Breast epithelium (tissue), 4 donors: ENCODE results near the gene NR2C2. TPM values are rescaled to one million over a fixed set of nuclear protein-coding genes. Genes with fewer than 3 reads are reported as not detected.

Experiments
- DNase-seq, 2 donors: peaks; one replicate each; pipeline ENCODE4 v3.0.0-alpha.2; 2019; ENCODE audit warnings: low spot score in 2 of 2
- H3K27ac ChIP-seq, 2 donors: fragments of 200-600 bp; sonication (generic) in 1 of 2; one replicate each; pipeline ENCODE4 v1.5.1; 2016 to 2019; ENCODE audit warnings: mild to moderate bottlenecking in 1 of 2
- H3K27me3 ChIP-seq, 2 donors: fragments of 200-600 bp; sonication (generic) in 1 of 2; one replicate each; pipeline versions ENCODE4 v1.5.1 to v1.6.0; 2017 to 2019; ENCODE audit warnings: control low read depth in 1 of 2, mild to moderate bottlenecking in 1 of 2
- H3K36me3 ChIP-seq: fragments of 200-600 bp; one replicate; pipeline ENCODE4 v1.5.1; 2019
- H3K4me1 ChIP-seq, 2 donors: fragments of 200-600 bp; sonication (generic); one replicate each; pipeline ENCODE4 v1.5.1; 2016 to 2019; ENCODE audit warnings: control low read depth in 1 of 2
- H3K4me3 ChIP-seq, 3 donors: fragments of 200-600 bp; sonication (generic); 1 replicate in 2 of 3; 2 replicates in 1 of 3; pipeline ENCODE4 v1.5.1; 2016 to 2019; ENCODE audit warnings: mild to moderate bottlenecking in 3 of 3, moderate library complexity in 2 of 3
- H3K9me3 ChIP-seq, 2 donors: fragments of 200-600 bp; sonication (generic) in 1 of 2; one replicate each; pipeline ENCODE4 v1.5.1; 2016 to 2019; ENCODE audit warnings: control low read depth in 1 of 2
- POLR2A ChIP-seq: fragments of 450-650 bp; IDR thresholded peaks from one replicate; pipeline ENCODE4 v1.6.1; 2016; ENCODE audit warnings: antibody characterized with exemption, mild to moderate bottlenecking, moderate library complexity
- POLR2AphosphoS5 ChIP-seq, 3 donors: sonication (generic); formaldehyde crosslinking; IDR thresholded peaks; one replicate each; pipeline ENCODE4 v1.6.1; 2017; ENCODE audit warnings: antibody characterized with exemption in 3 of 3
- intact Hi-C: fragments of 100-400 bp; cut with DNase I; formaldehyde crosslinking; loops from one replicate; pipeline ENCODE4 v1.15.1; 2023; ENCODE audit warnings: low total_unique reads
- total RNA-seq, 3 donors: library from RNA; depleted of rRNA; stranded (reverse); fragments of >200 nt; gene quantifications; one replicate each; pipeline ENCODE4 v1.1.0, GENCODE V29; 2016
- TF ChIP-seq, protein P1 (sequence below), 3 donors: fragments of 450-650 bp; IDR thresholded peaks; one replicate each; pipeline ENCODE4 v1.5.1; 2016 to 2017; ENCODE audit warnings: antibody characterized with exemption in 3 of 3, mild to moderate bottlenecking in 3 of 3, moderate library complexity in 3 of 3

Gene NR2C2
- total RNA-seq, 3 donors from 2014 or later, result 41.9 to 71.0 (median 52.8) TPM

- peaks cover 0 to 9% of the 10 kb centered on the region in 2 donors for H3K4me1 ChIP-seq
- H3K27me3 ChIP-seq, result no peaks in the 10 kb centered on the region
- H3K9me3 ChIP-seq, result no peaks in the 10 kb centered on the region
- intact Hi-C loops, result no loop called here
- DNase-seq, result no peak
- H3K27ac ChIP-seq, result no peak overlapping the region
- H3K36me3 ChIP-seq, result no peaks in the 10 kb centered on the region
- H3K4me3 ChIP-seq, result no peak overlapping the region
- TF ChIP-seq, protein P1, sequence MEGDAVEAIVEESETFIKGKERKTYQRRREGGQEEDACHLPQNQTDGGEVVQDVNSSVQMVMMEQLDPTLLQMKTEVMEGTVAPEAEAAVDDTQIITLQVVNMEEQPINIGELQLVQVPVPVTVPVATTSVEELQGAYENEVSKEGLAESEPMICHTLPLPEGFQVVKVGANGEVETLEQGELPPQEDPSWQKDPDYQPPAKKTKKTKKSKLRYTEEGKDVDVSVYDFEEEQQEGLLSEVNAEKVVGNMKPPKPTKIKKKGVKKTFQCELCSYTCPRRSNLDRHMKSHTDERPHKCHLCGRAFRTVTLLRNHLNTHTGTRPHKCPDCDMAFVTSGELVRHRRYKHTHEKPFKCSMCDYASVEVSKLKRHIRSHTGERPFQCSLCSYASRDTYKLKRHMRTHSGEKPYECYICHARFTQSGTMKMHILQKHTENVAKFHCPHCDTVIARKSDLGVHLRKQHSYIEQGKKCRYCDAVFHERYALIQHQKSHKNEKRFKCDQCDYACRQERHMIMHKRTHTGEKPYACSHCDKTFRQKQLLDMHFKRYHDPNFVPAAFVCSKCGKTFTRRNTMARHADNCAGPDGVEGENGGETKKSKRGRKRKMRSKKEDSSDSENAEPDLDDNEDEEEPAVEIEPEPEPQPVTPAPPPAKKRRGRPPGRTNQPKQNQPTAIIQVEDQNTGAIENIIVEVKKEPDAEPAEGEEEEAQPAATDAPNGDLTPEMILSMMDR (IDR thresholded peaks at IDR 0.05), result no peak
- TF ChIP-seq POLR2A, result no peak
- no peak for TF ChIP-seq POLR2AphosphoS5 (IDR thresholded peaks at IDR 0.05)
Observed at GRCh38 chr3:15060029-15060428, 112.6 kb downstream of the NR2C2 start.

DNA sequence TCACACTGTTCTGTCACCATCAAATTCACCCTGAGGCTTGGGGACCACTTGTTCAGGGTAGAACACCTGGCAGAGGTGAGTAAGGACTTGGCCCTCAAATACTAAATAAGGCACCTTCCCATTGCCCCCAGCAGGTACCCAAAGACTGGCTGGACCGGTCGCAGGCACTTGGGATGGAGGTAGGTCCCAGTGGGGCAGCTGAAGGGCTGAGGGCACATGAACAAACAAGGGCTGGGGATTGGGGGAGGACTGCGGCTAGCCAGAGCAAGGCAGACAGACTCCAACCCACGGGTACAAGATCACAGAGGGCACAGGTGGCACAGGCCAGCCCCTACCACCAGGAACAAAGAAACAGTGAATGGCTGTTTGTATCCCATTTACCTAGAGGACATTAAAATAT lies 115.9 kb downstream of the NR2C2 start:
- Histone ChIP-seq H3K4me1 (peaks cover 0 to 9% of the 10 kb centered on the region in 2 donors), H3K27ac (no peak overlapping the region), H3K4me3 (peak overlapping the region in 1 of 3 donors; percentile 89), H3K27me3 (no peaks in the 10 kb centered on the region), H3K9me3 (no peaks in the 10 kb centered on the region), H3K36me3 (no peaks in the 10 kb centered on the region)
- intact Hi-C loops, result no loop called here
- DNase-seq, result no peak
- no peak for TF ChIP-seq POLR2AphosphoS5 (IDR thresholded peaks at IDR 0.05)
- TF ChIP-seq POLR2A, result no peak
- TF ChIP-seq, protein P1 (IDR thresholded peaks at IDR 0.05), result no peak

GRCh38 chr3:15063656-15064286 lies 116.4 kb downstream of the NR2C2 start:
- H3K27me3 ChIP-seq, result no peaks in the 10 kb centered on the region
- H3K4me1 ChIP-seq, result peaks cover 0 to 9% of the 10 kb centered on the region in 2 donors
- no peaks in the 10 kb centered on the region for H3K36me3 ChIP-seq
- TF ChIP-seq POLR2AphosphoS5 (IDR thresholded peaks at IDR 0.05) (no peak), POLR2A (no peak)
- TF ChIP-seq, protein P1 (IDR thresholded peaks at IDR 0.05), result no peak
- no peaks in the 10 kb centered on the region for H3K9me3 ChIP-seq
- peak overlapping the region in 1 of 2 donors; percentile 86 for H3K27ac ChIP-seq
- no peak for DNase-seq
- intact Hi-C loops, result no loop called here
- H3K4me3 ChIP-seq, result peak overlapping the region; percentile 89 to 92 (median 92)

DNA sequence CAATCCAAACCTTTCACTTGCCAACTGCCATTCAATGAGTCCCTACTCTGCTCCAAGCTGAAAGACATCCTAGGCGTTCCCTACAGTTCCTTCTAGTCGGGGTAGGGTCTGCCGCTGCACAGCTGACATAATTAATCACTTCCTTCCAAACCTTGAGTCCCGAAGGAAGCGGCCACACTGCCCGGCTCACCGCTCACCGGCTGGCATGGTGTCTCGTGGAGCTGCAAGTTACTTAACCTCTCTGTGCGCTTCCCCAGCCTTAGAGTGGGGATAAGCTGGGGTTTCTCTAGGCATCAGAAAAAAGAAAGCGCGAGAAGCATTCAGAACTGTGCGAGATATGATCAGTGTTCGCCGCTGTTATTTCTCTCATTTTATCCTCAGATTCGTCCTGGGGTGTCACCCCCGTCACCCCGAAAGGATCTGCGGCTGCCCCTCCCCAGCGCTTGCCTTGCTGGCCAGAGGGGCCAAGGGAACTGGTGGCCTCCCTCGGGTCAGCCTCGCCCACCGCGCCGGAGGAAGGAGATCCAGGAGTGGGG lies 117.0 kb downstream of the NR2C2 start:
- no peaks in the 10 kb centered on the region for H3K36me3 ChIP-seq
- H3K4me3 ChIP-seq, result peak overlapping the region; percentile 89 to 92 (median 92)
- TF ChIP-seq POLR2AphosphoS5 (IDR thresholded peaks at IDR 0.05), result no peak
- no peak for DNase-seq
- H3K27ac ChIP-seq, result peak overlapping the region; percentile 83 to 86
- intact Hi-C loops, result no loop called here
- peaks cover 0 to 9% of the 10 kb centered on the region in 2 donors for H3K4me1 ChIP-seq
- H3K27me3 ChIP-seq, result no peaks in the 10 kb centered on the region
- no peaks in the 10 kb centered on the region for H3K9me3 ChIP-seq

DNA sequence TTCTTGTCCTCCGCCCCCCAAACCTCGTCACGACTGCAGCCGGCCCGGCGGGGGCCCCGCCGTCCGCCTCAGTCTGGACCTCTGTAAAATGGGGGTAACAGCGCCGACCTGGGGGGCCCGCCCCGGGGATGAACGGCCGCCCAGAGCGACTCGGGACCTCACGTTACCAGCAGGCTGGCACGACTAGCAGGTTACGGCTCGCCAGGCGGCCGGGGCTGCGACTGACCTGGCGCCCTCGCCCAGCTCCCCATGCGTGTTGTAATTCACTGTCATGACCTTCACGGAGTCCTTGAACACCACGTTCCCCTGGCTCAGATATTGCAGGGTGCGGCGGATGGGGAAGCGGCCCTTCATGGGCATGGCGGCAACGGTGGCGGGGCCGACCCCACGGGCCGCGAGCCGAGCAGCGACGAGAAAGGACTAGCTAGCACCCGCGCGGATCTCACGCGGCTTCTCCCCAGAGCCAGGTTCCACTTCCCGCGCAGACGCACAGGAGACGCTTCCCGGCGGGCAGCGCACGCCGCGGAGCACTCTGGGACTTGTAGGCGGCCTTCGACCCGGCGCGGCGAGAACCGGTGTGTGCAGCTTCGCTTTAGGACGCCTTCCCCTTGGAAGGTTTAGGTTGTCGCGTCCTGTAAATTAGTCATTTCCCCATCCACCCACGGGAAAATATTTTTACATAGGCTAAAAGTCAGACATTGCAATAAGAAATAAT lies 117.6 kb downstream of the NR2C2 start, which contains the start of gene MRPS25:
Gene MRPS25, minus strand, starts transcription at position 481 of the 715 bp plus-strand sequence. Its CDS starts 121 bp downstream, at position 360.
- Histone ChIP-seq H3K27ac (peak within 1 kb of the TSS; percentile 83 to 86), H3K4me3 (peak within 1 kb of the TSS; percentile 89 to 92 (median 92)), H3K4me1 (peaks cover 0 to 9% of the 10 kb centered on the region in 2 donors), H3K27me3 (no peaks in the 10 kb centered on the region), H3K9me3 (no peaks in the 10 kb centered on the region), H3K36me3 (no peaks in the 10 kb centered on the region)
- TF ChIP-seq POLR2A, result peak; percentile 57
- peak; percentile 79 to 81 (median 80) for TF ChIP-seq POLR2AphosphoS5 (IDR thresholded peaks at IDR 0.05)
- TF ChIP-seq, protein P1 (IDR thresholded peaks at IDR 0.05), result no peak
- intact Hi-C loops, result no loop called here
- DNase-seq, result peak; percentile 78 to 85
